ENCODE data around the gene TTC33.

TTC33 gene

GRCh38 chr5:40622463-40623252 is 133.1 kb downstream of the TTC33 start:
- no peak for FAIRE-seq
- DNase-seq (ENCODE audit: insufficient read length, low spot score), result no peak
- TF ChIP-seq TAF1 (IDR thresholded peaks at IDR 0.05; ENCODE audit: low read depth, low read length) (no peak), PAX5 (IDR thresholded peaks at IDR 0.05; ENCODE audit: insufficient read depth, low read length, severe bottlenecking) (no peak), SPI1 (IDR thresholded peaks at IDR 0.05; ENCODE audit: low read depth, low read length) (no peak), POLR2AphosphoS5 (IDR thresholded peaks at IDR 0.05; ENCODE audit: low read depth, low read length) (no peak), POU2F2 (IDR thresholded peaks at IDR 0.05; ENCODE audit: low read depth, low read length) (no peak), POLR2A (IDR thresholded peaks at IDR 0.05; ENCODE audit: low read depth, low read length) (no peak)

GRCh38 chr5:40619421-40619820 is 136.3 kb downstream of the TTC33 start:
- no peak for DNase-seq (ENCODE audit: insufficient read length, low spot score)
- FAIRE-seq, result no peak
- no peak for TF ChIP-seq TAF1 (IDR thresholded peaks at IDR 0.05; ENCODE audit: low read depth, low read length)
- no peak for TF ChIP-seq POLR2AphosphoS5 (IDR thresholded peaks at IDR 0.05; ENCODE audit: low read depth, low read length)
- no peak for TF ChIP-seq SPI1 (IDR thresholded peaks at IDR 0.05; ENCODE audit: low read depth, low read length)
- no peak for TF ChIP-seq PAX5 (IDR thresholded peaks at IDR 0.05; ENCODE audit: insufficient read depth, low read length, severe bottlenecking)
- no peak for TF ChIP-seq POLR2A (IDR thresholded peaks at IDR 0.05; ENCODE audit: low read depth, low read length)
- no peak for TF ChIP-seq POU2F2 (IDR thresholded peaks at IDR 0.05; ENCODE audit: low read depth, low read length)

GRCh38 chr5:40618926-40619325 is 136.8 kb downstream of the TTC33 start:
- FAIRE-seq, result no peak
- no peak for DNase-seq (ENCODE audit: insufficient read length, low spot score)
- TF ChIP-seq POLR2A (IDR thresholded peaks at IDR 0.05; ENCODE audit: low read depth, low read length) (no peak), TAF1 (IDR thresholded peaks at IDR 0.05; ENCODE audit: low read depth, low read length) (no peak), SPI1 (IDR thresholded peaks at IDR 0.05; ENCODE audit: low read depth, low read length) (no peak), PAX5 (IDR thresholded peaks at IDR 0.05; ENCODE audit: insufficient read depth, low read length, severe bottlenecking) (no peak), POLR2AphosphoS5 (IDR thresholded peaks at IDR 0.05; ENCODE audit: low read depth, low read length) (no peak), POU2F2 (IDR thresholded peaks at IDR 0.05; ENCODE audit: low read depth, low read length) (no peak)

DNA sequence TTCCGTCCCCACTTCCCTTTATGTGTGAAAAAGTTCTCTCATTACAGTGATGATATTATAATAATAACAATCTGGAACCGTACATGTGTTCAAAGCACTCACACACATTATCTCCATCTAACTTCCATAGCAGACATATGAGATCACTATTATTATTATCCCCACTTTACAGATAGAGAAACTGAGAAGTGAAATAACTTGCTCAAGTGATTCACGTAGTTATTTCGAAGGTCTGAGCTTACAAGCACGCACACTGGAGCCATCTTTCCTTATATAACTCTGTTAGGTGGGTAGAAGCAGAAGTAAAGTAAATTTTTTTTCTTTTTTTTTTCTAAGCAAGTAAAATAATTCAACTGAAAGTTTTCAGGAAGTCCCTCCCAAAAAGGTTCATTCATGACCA is 139.0 kb downstream of the TTC33 start:
- no peak for DNase-seq (ENCODE audit: insufficient read length, low spot score)
- TF ChIP-seq SPI1 (IDR thresholded peaks at IDR 0.05; ENCODE audit: low read depth, low read length) (peak; percentile 36; the same call in 1 of the 2 replicates), POLR2AphosphoS5 (IDR thresholded peaks at IDR 0.05; ENCODE audit: low read depth, low read length) (no peak), PAX5 (IDR thresholded peaks at IDR 0.05; ENCODE audit: insufficient read depth, low read length, severe bottlenecking) (no peak), POLR2A (IDR thresholded peaks at IDR 0.05; ENCODE audit: low read depth, low read length) (no peak)
- FAIRE-seq, result no peak

DNA sequence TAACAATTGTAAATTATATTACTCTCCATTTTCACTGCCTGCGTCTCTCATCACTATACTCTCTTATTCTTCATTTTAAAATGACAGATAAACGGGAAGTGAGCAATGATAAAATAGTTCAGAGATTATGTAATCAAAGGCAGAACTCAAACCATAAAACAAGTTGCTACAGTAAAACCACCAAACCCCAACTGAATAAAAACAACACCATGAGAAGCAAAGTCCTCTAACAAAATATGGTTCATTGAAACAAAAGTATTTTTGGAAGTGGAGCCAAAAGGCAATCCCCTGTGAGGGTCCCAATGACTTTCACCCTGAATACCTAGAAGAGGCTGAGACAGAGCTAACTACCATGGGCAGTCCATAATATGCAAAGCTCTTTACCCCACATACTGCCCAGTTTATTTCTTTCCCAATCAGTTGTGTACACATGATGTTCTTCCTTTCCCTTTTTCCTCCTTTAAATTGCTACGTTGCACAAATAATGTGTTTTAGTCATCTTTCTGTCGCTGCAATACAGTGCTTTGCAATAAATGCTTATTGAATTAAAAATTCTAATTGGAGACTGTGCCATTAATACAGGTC is 140.1 kb downstream of the TTC33 start:
- no peak for DNase-seq (ENCODE audit: insufficient read length, low spot score)
- TF ChIP-seq SPI1 (IDR thresholded peaks at IDR 0.05; ENCODE audit: low read depth, low read length), result peak; percentile 80
- TF ChIP-seq TAF1 (IDR thresholded peaks at IDR 0.05; ENCODE audit: low read depth, low read length), result no peak
- TF ChIP-seq POLR2AphosphoS5 (IDR thresholded peaks at IDR 0.05; ENCODE audit: low read depth, low read length), result no peak
- no peak for FAIRE-seq

DNA sequence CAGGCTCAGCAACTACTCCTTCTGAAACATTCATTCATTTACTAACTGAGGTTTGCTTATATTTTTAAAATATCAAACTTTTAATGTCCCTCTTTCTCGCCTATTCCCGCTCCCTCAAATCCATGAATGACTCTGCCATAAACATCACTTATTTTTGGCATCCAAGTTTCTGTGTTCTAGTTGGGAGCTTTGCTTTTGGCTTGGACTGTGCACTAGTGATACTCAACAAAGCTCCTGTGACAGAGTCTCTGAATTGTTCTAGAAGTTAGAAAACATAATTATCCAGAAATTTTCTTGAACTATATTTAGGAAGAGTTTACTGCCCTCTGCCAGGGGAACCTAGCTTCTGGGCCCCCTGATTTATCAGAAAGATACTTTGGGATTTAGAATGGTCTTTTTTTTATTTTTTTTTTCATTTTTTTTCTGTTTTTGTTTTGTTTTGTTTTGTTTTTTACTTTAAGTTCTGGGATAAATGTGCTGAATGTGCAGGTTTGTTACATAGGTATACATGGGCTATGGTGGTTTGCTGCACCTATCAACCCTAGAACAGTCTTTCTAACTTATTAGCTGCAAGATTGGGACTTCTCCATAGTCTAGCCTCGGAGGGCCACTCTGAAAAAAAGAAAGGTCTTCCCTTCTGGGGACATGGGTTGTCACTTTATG is 140.7 kb downstream of the TTC33 start:
- FAIRE-seq (no peak), DNase-seq (ENCODE audit: insufficient read length, low spot score) (no peak)
- TF ChIP-seq PAX5 (IDR thresholded peaks at IDR 0.05; ENCODE audit: insufficient read depth, low read length, severe bottlenecking) (no peak), POLR2AphosphoS5 (IDR thresholded peaks at IDR 0.05; ENCODE audit: low read depth, low read length) (no peak), POLR2A (IDR thresholded peaks at IDR 0.05; ENCODE audit: low read depth, low read length) (no peak), SPI1 (IDR thresholded peaks at IDR 0.05; ENCODE audit: low read depth, low read length) (no peak), TAF1 (IDR thresholded peaks at IDR 0.05; ENCODE audit: low read depth, low read length) (no peak), POU2F2 (IDR thresholded peaks at IDR 0.05; ENCODE audit: low read depth, low read length) (no peak)

DNA sequence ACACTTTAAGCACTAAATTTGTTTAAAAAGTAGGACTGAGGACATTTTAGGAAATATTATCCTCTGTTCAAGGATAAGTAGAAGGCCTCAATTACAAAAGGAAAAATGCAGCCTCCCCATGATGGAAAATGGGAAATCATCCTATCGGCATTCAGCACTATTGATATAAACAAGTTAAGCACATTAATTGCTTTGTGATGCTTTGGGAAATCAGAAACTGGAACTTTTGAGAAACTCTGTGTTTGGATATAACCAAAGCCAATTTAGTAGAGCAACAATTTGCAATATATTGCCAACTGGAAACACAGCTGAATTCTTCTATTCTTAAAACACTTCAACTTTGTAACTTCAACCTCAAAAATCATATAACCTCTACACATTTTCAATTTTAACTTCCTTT is 141.3 kb downstream of the TTC33 start:
- TF ChIP-seq PAX5 (IDR thresholded peaks at IDR 0.05; ENCODE audit: insufficient read depth, low read length, severe bottlenecking) (no peak), POLR2A (IDR thresholded peaks at IDR 0.05; ENCODE audit: low read depth, low read length) (no peak), POLR2AphosphoS5 (IDR thresholded peaks at IDR 0.05; ENCODE audit: low read depth, low read length) (no peak), POU2F2 (IDR thresholded peaks at IDR 0.05; ENCODE audit: low read depth, low read length) (no peak), TAF1 (IDR thresholded peaks at IDR 0.05; ENCODE audit: low read depth, low read length) (no peak), SPI1 (IDR thresholded peaks at IDR 0.05; ENCODE audit: low read depth, low read length) (no peak)
- DNase-seq (ENCODE audit: insufficient read length, low spot score), result no peak
- FAIRE-seq, result no peak

DNA sequence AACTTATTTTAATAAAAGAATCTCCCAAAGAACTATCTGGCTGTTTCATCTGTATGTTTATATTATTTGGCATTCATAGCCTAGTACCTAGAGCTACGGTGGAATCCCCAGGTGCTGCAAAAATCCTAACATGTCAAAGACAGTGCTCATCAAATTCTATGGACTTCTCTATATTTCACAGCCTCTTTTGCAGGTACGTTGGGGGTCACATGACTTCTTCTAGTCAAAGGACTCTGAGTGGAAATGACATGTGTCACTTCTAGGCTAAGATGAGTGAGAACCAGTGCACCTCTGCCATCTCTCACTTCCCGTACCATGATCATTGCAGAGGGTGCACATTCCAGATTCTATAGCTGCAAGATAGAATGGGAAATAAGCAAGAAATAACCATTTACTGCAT is 148.6 kb downstream of the TTC33 start:
- no peak for FAIRE-seq
- TF ChIP-seq TAF1 (IDR thresholded peaks at IDR 0.05; ENCODE audit: low read depth, low read length) (no peak), SPI1 (IDR thresholded peaks at IDR 0.05; ENCODE audit: low read depth, low read length) (no peak), POU2F2 (IDR thresholded peaks at IDR 0.05; ENCODE audit: low read depth, low read length) (no peak), PAX5 (IDR thresholded peaks at IDR 0.05; ENCODE audit: insufficient read depth, low read length, severe bottlenecking) (no peak), POLR2A (IDR thresholded peaks at IDR 0.05; ENCODE audit: low read depth, low read length) (no peak), POLR2AphosphoS5 (IDR thresholded peaks at IDR 0.05; ENCODE audit: low read depth, low read length) (no peak)

DNA sequence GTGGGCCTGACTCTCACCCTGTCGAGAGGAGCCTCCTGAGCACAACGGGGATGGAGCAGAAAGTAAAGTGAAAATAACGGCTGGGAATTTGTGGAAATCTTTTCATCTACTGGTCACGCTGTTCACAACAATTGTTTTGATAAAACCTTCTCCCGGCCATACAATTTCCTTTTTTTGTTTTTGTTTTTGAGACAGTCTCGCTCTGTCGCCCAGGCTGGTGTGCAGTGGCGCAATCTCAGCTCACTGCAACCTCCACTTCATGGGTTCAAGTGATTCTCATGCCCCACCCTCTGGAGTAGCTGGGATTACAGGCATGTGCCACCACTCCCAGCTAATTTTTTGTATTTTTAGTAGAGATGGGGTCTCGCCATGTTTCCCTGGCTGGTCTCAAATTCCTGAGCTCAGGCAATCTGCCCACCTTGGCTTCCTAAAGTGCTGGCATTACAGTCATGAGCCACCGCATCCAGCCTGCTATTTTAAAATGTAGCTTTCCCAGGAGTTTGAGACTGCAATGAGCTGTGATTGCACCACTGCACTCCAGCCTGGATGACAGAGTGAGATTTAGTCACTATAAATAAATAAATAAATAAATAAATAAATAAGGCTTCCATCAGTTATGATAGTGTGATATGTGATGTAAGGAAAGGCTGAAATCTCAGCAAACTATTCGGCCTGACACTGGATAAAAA is 149.5 kb downstream of the TTC33 start:
- FAIRE-seq (no peak), DNase-seq (ENCODE audit: insufficient read length, low spot score) (no peak)
- TF ChIP-seq SPI1 (IDR thresholded peaks at IDR 0.05; ENCODE audit: low read depth, low read length) (no peak), TAF1 (IDR thresholded peaks at IDR 0.05; ENCODE audit: low read depth, low read length) (no peak), POU2F2 (IDR thresholded peaks at IDR 0.05; ENCODE audit: low read depth, low read length) (no peak), POLR2A (IDR thresholded peaks at IDR 0.05; ENCODE audit: low read depth, low read length) (no peak), POLR2AphosphoS5 (IDR thresholded peaks at IDR 0.05; ENCODE audit: low read depth, low read length) (no peak), PAX5 (IDR thresholded peaks at IDR 0.05; ENCODE audit: insufficient read depth, low read length, severe bottlenecking) (no peak)

More for the DNA sequence above, 148.6 kb downstream of the TTC33 start:
- DNase-seq (ENCODE audit: insufficient read length, low spot score), result no peak

Measured in GM12891 (cell line).